Loucy (cell line): ENCODE results near the gene RANBP2.
"Not testable (repeated sequence)": the region's sequence is repeated elsewhere in the genome, so short reads cannot be mapped to it uniquely, and the experiment has no call there.

Source experiments
- CTCF ChIP-seq: fragments of 200-600 bp; sonication (generic); conservative IDR thresholded peaks from 2 replicates; pipeline ENCODE4 v1.5.1; 2014; ENCODE audit warnings: mild to moderate bottlenecking, antibody characterized with exemption, low read length
- EZH2phosphoT487 ChIP-seq: fragments of 200-600 bp; IDR thresholded peaks from 2 replicates; pipeline ENCODE4 v1.6.1; 2018; ENCODE audit warnings: antibody characterized with exemption, mild to moderate bottlenecking, moderate library complexity, borderline replicate concordance

DNA sequence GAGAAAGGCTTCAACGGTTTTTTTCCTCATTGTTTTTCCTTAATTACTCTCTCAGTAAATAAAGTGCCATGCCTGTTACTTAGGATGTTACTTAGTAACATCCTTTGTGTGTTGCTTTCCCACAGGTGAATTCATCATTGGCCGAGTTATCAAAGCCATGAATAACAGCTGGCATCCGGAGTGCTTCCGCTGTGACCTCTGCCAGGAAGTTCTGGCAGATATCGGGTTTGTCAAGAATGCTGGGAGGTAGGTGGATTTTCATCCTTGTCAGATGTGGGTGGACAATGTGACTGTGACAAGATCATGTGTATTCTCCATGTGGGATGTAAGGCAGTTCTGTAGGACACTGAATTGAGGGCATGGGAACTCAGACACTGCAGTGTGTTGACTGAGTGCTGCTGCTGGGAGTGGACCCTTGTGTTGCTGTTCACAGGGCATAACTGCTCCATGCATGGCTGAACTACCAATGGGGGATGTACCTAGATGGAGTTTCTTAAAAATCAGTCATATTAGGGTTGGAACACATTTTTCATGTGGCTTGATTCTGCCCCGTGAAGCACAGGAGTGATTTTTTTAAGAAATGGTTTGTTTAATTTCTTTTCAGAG, 47.0 kb upstream of the RANBP2 start:
- TF ChIP-seq CTCF, EZH2phosphoT487: not testable (repeated sequence)
